GM18861 (cell line): Measurements from ENCODE around the gene SPC24.
"Not testable (repeated sequence)": the region's sequence is repeated elsewhere in the genome, so short reads cannot be mapped to it uniquely, and the experiment has no call there.

ENCODE experiments used
- ATAC-seq: cut with Tn5 transposase; IDR thresholded peaks from one replicate; pipeline ENCODE4 v1.9.1; 2021; ENCODE audit not compliant: unreplicated experiment

Gene SPC24

DNA sequence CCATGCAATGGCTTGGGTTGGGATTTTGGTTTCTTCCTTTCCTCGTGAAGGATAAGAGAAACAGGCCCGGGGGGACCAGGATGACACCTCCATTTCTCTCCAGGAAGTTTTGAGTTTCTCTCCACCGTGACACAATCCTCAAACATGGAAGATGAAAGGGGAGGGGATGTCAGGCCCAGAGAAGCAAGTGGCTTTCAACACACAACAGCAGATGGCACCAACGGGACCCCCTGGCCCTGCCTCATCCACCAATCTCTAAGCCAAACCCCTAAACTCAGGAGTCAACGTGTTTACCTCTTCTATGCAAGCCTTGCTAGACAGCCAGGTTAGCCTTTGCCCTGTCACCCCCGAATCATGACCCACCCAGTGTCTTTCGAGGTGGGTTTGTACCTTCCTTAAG, 24.1 kb downstream of the SPC24 start:
- ATAC-seq, result no peak

- ATAC-seq, result no peak
Measured at GRCh38 chr19:11130824-11131455, 24.6 kb downstream of the SPC24 start.

DNA sequence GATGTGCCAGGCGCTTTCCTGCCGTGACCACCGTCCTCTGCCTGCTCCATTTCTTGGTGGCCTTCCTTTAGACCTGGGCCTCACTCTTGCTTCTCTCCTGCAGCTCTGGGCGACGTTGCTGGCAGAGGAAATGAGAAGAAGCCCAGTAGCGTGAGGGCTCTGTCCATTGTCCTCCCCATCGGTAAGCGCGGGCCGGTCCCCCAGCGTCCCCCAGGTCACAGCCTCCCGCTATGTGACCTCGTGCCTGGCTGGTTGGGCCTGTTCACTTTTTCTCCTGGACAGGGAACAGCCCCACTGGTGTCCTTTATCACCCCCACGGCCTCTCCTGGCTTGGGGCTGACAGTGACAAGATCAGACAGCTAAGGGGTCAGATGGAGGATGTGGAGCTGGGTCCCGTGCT, 27.7 kb downstream of the SPC24 start:
- no peak for ATAC-seq

- ATAC-seq, result no peak
Measured at GRCh38 chr19:11125994-11126685, 29.4 kb downstream of the SPC24 start.

DNA sequence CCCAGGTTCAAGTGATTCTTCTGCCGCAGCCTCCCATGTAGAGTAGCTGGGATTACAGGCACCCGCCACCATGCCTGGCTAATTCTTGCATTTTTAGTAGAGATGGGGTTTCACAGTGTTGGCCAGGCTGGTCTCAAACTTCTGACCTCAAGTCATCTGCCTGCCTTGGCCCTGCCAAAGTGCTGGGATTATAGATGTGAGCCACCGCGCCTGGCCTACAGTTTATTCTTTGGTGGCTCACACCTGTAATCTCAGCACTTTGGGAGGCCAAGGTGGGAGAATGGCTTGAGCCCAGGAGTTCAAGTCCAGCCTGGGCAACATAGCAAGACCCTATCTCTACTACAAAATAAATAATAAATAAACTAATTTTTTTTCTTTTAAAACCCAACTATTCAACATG, 31.4 kb downstream of the SPC24 start:
- not testable (repeated sequence) for ATAC-seq

- no peak for ATAC-seq
Measured at GRCh38 chr19:11123114-11123513, 32.5 kb downstream of the SPC24 start.

DNA sequence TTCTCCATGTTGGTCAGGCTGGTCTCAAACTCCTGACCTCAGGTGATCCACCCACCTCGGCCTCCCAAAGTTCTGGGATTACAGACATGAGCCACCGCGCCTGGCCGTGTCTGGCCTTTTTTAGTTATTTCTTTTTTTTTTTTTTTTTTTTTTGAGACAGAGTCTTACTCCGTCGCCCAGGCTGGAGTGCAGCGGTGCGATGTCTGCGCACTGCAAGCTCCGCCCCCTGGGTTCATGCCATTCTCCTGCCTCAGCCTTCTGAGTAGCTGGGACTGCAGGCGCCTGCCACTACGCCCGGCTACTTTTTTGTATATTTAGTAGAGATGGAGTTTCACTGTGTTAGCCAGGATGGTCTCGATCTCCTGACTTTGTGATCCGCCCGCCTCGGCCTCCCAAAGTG, 33.6 kb downstream of the SPC24 start:
- ATAC-seq, result not testable (repeated sequence)

- ATAC-seq, result no peak
Measured at GRCh38 chr19:11116507-11116906, 39.1 kb downstream of the SPC24 start.

GRCh38 chr19:11115895-11116446, 39.6 kb downstream of the SPC24 start:
- no peak for ATAC-seq

DNA sequence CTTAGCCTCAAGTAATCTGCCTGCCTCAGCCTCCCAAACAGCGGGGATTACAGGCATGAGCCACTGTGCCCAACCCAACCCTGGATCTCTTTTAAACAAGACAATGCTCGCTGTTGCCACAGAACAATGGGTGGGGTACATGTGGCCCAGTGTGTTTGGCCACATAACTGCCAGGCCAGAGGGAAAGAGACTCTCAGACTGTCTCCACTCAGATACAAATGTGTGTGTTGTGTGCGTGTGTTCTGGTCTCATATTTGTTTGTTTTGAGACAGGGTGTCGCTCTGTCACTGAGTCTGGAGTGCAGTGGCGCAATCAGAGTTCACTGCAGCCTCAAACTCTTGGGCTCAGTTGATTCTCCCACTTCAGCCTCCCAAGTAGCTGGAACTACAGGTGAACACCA, 40.5 kb downstream of the SPC24 start:
- ATAC-seq, result no peak

- no peak for ATAC-seq
Measured at GRCh38 chr19:11113140-11113708, 42.4 kb downstream of the SPC24 start.

DNA sequence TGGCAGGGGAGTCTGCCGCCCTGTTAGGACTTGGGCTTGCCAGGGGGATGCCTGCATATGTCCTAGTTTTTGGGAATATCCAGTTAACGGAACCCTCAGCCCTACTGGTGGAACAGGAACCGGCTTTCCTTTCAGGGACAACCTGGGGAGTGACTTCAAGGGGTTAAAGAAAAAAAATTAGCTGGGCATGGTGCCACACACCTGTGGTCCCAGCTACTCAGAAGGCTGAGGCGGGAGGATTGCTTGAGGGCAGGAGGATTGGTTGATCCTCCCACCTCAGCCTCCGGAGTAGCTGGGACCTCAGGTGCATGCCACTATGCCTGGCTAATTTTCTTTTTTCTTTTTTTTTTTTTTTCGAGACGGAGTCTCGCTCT, 43.8 kb downstream of the SPC24 start:
- ATAC-seq, result no peak

DNA sequence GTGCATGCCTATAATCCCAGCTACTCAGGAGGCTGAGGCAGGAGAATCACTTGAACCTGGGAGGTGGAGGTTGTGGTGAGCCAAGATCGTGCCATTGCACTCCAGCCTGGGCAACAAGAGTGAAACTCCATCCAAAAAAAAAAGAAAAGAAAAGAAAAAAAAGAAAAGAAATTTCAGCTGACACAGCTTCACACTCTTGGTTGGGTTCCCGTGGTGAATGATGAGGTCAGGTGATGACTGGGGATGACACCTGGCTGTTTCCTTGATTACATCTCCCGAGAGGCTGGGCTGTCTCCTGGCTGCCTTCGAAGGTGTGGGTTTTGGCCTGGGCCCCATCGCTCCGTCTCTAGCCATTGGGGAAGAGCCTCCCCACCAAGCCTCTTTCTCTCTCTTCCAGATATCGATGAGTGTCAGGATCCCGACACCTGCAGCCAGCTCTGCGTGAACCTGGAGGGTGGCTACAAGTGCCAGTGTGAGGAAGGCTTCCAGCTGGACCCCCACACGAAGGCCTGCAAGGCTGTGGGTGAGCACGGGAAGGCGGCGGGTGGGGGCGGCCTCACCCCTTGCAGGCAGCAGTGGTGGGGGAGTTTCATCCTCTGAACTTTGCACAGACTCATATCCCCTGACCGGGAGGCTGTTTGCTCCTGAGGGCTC, 44.3 kb downstream of the SPC24 start:
- ATAC-seq, result no peak

GRCh38 chr19:11108746-11109145, 46.8 kb downstream of the SPC24 start:
- no peak for ATAC-seq

GRCh38 chr19:11106477-11106876, 49.1 kb downstream of the SPC24 start:
- ATAC-seq, result no peak

GRCh38 chr19:11105014-11105636, 50.5 kb downstream of the SPC24 start:
- no peak for ATAC-seq

DNA sequence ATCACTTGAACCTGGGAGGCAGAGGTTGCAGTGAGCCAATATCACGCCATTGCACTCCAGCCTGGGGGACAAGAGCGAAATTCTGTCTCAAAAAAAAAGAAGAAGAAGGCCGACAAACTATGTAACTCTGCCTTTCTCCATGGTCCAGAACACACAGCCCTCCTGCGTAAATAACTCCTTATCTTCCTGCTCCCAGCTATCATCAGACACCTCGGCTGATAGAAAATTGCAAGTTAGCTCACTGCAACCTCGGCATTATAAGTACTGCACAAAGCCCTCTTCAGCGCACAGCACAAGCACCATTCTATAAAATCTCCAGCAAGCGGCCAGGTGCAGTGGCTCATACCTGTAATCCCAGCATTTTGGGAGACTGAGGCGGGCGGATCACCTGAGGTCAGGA, 51.9 kb downstream of the SPC24 start:
- ATAC-seq, result not testable (repeated sequence)

DNA sequence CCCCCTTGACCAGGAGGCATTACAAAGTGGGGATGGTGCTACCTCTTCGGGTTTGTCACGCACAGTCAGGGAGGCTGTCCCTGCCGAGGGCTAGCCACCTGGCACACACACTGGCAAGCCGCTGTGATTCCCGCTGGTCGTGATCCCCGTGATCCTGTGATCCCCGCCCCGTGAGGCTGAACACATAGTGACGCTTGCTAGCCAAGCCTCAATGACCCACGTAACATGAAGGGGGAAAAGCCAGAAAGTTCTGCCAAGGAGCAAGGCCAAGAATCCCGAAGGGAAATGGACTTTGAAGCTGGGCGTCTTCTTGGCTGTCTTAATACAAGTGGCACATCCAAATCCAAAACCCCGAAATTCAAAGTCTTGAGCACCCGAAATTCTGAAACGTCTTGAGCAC, 52.6 kb downstream of the SPC24 start:
- no peak for ATAC-seq

- ATAC-seq, result no peak
Measured at GRCh38 chr19:11101057-11101456, 54.5 kb downstream of the SPC24 start.

DNA sequence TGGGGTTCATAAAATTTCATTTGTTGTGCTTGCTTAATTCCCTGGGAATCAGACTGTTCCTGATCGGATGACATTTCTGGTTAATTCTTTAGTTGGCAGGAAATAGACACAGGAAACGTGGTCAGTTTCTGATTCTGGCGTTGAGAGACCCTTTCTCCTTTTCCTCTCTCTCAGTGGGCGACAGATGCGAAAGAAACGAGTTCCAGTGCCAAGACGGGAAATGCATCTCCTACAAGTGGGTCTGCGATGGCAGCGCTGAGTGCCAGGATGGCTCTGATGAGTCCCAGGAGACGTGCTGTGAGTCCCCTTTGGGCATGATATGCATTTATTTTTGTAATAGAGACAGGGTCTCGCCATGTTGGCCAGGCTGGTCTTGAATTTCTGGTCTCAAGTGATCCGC, 55.5 kb downstream of the SPC24 start:
- ATAC-seq, result no peak

DNA sequence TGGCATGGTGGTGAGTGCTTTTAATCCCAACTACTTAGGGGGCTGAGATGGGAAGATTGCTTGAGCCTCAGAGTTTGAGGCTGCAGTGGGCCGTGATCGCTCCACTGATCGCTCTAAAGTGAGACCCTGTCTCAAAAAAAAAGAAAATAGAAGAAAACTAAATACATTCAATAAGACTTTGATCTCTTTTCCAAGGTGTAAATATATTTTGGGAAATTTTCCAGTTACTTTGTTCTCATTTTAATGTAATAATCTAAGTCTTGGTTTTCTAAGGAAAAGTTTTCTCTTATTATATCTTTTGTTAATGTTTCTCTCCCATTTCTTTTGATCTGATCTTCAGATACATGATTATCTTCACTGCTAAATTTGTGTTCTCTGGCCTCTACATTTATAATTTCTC, 56.7 kb downstream of the SPC24 start:
- no peak for ATAC-seq
